Activated naive CD4-positive, alpha-beta T cell treated with anti-CD3 and anti-CD28 coated beads, Interleukin-2, amount 50 U/mL, for 16 hours (primary cell): ENCODE results near the gene SYCP3.
"Not testable (repeated sequence)": the region's sequence is repeated elsewhere in the genome, so short reads cannot be mapped to it uniquely, and the experiment has no call there.

Experiments
- DNase-seq: peaks from one replicate; pipeline ENCODE4 v3.0.0-alpha.2; 2020

The SYCP3 gene

GRCh38 chr12:101710288-101710687 is 29.0 kb downstream of the SYCP3 start:
- DNase-seq: no peak

- no peak for DNase-seq
Observed at GRCh38 chr12:101707131-101707782, 32.0 kb downstream of the SYCP3 start.

GRCh38 chr12:101706403-101706802 is 32.9 kb downstream of the SYCP3 start:
- DNase-seq: no peak

- DNase-seq: no peak
Observed at GRCh38 chr12:101703487-101703886, 35.8 kb downstream of the SYCP3 start.

- DNase-seq: no peak
Observed at GRCh38 chr12:101700299-101700820, 38.9 kb downstream of the SYCP3 start.

GRCh38 chr12:101698800-101699347 is 40.4 kb downstream of the SYCP3 start:
- DNase-seq: no peak

- peak; percentile 12 for DNase-seq
Observed at GRCh38 chr12:101697930-101698799, 41.1 kb downstream of the SYCP3 start.

- peak; percentile 54 for DNase-seq
Observed at GRCh38 chr12:101697197-101697929, 41.9 kb downstream of the SYCP3 start, which contains the start of gene CHPT1. CHPT1 (plus strand) TSS chr12:101697640; CDS start chr12:101697862, 222 bp downstream.

- DNase-seq: peak; percentile 11
Observed at GRCh38 chr12:101696251-101697196, 42.7 kb downstream of the SYCP3 start.

- DNase-seq: no peak
Observed at GRCh38 chr12:101695706-101696105, 43.6 kb downstream of the SYCP3 start.

GRCh38 chr12:101694986-101695385 is 44.3 kb downstream of the SYCP3 start:
- no peak for DNase-seq

GRCh38 chr12:101694297-101694848 is 44.9 kb downstream of the SYCP3 start:
- no peak for DNase-seq

GRCh38 chr12:101691503-101692096 is 47.7 kb downstream of the SYCP3 start:
- DNase-seq: no peak

- no peak for DNase-seq
Observed at GRCh38 chr12:101690544-101691098, 48.6 kb downstream of the SYCP3 start.

GRCh38 chr12:101686176-101686575 is 53.1 kb downstream of the SYCP3 start:
- no peak for DNase-seq

- DNase-seq: no peak
Observed at GRCh38 chr12:101685092-101685491, 54.2 kb downstream of the SYCP3 start.

GRCh38 chr12:101681627-101682026 is 57.6 kb downstream of the SYCP3 start:
- DNase-seq: not testable (repeated sequence)

GRCh38 chr12:101680647-101681046 is 58.6 kb downstream of the SYCP3 start:
- DNase-seq: no peak

- DNase-seq: no peak
Observed at GRCh38 chr12:101680240-101680639, 59.0 kb downstream of the SYCP3 start.
